ENCODE measurements around the gene OR9Q1.
"Not testable (repeated sequence)": the region's sequence is repeated elsewhere in the genome, so short reads cannot be mapped to it uniquely, and the experiment has no call there.

OR9Q1 gene, protein sequence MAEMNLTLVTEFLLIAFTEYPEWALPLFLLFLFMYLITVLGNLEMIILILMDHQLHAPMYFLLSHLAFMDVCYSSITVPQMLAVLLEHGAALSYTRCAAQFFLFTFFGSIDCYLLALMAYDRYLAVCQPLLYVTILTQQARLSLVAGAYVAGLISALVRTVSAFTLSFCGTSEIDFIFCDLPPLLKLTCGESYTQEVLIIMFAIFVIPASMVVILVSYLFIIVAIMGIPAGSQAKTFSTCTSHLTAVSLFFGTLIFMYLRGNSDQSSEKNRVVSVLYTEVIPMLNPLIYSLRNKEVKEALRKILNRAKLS

DNA sequence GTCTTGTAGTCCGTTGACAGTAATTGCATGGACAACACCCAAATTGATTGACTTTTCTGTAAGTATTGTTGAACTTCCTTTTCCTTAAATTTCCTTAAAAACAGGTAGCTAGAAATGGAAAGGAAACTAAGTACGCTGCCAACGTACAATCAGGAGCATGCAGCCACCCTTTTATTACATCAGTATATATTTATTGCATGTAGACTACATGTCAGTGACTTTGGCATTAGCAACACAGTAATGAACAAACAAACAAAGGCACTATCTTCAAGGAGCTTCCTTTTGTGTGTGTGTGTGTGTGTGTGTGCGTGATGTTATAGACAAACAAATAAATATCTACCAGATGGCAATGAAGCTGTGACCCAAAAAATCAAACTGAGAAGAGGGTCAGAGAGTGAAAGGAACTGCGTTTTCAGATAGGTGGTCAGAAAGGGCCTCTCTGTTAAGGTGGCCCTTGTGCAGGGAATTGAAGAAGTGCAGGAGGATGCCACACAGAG lies at the start of gene OR9Q1:
Gene OR9Q1, plus strand, starts transcription at position 447 of the 497 bp plus-strand sequence. CDS start 155,564 bp downstream, outside the sequence.
- DNase-seq (ENCODE audit: low read depth in 3 of 3), result no peak

DNA sequence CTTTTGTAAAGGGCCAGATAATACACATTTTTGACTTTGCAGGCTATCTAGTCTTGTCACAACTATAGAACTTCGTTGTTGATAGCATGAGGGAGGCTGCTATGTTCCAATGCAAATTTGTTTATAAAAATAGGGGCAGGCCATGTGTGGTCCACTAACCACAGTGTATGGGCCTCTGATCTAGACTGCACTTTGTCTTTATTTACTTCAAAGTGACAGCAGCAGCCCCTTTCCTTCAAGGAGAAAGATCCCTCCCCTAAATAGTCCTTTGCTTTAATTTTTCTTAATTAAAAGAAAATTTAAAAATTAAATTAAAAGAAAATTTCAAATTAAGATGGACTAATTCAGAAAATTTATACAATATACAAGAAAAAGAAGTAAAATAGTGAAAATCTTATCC lies 49.5 kb upstream of the OR9Q1 start:
- DNase-seq (ENCODE audit: low read depth in 3 of 3), result no peak

DNA sequence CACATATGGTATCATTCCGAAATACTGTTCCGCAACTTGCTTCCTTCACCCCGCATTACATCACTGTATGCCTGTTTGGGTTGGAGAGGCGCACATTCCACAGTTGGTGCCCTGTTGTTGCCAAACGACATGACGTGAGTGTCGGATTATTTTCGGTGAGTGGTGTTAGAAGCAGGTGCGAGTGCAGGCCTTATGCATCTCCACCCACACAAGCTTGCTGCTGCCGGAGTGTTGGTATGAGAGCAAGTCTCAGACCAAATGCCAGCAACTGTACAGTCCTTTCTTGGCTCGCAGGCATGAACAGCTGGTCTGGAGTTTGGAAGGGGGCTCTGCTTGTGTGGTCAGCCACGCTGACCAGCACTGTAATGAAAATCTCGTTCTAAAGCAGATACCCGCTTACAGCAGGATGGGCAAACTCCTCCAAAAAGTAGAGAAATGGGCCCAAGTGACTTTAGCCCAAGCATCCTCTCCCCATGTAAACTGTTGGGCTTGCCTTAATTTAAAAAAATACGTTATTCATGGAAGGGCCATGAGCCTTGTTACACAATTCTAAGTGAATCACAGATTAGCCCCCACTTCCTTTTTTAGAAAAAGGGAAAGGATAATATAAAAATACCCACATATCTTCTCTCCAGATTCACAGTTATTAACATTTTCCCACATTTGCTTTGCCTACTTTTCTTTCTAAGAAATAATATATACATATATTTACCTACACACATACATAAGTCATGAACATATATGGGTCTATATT lies 48.7 kb upstream of the OR9Q1 start:
- no peak for DNase-seq (ENCODE audit: low read depth in 3 of 3)

DNA sequence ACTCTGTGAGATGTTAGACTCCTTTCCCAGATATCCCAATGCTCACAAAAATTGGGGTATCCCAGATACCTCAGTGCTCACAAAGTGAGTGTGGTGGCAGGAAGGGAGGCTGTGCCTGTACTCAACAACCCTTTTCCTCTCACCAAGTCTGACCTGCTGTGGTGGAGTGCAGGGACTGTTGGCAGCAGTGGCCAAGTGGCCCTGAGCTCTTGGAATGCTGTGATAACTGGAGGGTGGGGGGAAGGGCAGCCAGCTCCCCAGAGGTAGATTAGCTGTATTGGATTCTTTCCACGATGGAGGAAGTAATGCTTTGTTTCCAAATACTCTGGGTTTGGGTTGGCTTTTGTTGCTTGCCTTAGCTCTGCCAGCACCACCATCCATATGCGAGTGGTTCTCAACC lies 46.0 kb upstream of the OR9Q1 start:
- DNase-seq (ENCODE audit: low read depth in 3 of 3), result no peak

DNA sequence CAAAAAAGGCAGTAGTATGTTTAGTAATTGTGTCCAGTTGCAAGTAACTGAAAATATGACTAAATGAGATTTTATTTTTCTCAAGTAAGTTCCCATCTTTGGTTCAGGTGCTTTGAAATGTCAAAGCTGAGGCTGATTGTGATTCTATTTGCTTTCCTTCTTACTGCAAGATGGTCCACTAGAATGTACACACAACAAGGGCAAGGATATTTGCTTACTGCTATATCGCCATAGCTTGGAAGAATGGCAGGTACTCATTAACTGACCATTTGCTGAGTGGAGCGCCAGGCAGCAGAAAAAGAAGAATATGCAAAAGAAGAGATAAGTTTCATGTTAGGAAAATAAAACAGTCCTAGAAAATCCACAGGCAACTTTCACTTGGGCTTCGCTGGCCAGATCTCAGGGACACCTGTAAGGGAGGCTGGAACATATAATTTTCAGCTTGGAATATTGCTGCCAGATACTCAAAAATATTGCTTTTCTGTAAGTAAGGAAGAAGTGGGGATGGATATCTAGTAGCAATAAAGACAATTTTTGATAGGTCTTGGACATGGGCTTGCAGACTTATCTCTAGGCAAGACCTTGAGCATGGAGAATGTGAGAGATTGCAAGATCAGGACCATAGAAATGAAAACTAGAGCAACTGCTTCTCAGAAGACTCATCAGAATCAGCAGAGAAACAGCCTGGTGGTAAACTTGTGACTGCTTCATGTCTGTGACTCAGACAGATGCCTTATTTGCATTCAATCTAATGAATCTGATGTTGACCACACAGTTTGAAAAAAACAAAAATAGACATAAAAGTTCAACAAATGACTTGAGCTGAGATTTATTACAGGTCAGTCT lies 44.8 kb upstream of the OR9Q1 start:
- DNase-seq (ENCODE audit: low read depth in 3 of 3), result no peak

DNA sequence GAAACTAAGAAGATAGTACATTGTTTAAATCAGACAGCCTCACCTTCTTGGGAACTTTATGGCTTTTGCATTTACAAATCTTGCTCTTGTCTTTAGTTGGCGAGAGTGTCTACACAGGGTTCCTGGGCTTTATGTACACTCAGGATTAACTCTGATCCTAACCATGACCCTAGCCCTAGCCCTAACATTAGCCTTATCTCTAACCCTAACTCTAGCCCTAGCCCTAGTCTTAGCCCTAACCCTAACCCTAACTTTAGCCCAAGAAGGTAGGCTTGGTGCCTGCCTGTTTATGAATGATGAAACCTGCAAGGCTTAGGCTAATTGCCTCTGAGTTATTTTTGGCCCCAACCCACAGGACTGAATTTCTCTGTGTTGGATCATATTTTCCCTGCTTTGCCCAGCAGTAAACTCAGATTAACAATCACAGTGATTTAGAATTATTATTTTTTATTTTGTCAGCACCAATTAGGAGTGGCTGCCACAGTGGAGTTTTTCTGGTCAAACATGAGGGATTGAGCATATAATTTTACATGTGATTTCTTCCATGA lies 44.1 kb upstream of the OR9Q1 start:
- no peak for DNase-seq (ENCODE audit: low read depth in 3 of 3)

DNA sequence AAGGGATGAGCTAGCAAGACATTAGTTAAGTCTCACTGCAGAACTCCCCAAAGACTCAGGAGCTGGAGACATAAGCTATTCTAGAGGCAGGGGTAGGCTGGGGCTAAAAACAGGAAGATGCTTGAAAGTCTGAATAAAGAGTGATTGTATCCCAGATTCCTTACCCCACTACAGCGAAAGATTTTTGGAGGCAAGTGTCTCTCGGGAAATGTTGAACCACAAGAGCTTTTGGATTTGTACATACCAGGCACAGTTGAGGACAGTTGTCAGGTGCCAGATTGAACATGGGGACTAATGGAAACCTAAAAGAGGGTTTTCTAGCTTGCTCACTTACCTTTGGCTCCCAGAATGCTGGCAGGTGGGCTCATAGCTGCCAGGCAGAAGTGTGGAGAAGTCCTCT lies 43.5 kb upstream of the OR9Q1 start:
- DNase-seq (ENCODE audit: low read depth in 3 of 3), result no peak

DNA sequence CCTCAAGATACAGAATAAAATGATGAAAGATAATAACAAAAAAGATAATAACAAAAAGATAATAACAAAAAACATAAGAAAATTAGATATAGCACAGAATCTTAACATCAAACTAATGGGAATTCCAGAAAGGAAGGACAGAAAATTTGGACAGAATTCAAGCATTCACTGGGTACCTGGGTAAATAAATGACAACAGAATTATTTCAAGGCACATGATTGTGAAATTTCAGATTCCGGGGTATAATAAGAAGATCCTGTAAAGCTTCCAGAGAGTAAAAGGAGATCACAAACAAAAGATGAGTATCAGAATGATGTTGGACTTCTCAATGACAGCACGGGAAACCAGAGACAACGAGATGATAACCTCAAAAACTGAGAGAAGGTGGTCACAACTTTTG lies 42.1 kb upstream of the OR9Q1 start:
- DNase-seq (ENCODE audit: low read depth in 3 of 3), result no peak

DNA sequence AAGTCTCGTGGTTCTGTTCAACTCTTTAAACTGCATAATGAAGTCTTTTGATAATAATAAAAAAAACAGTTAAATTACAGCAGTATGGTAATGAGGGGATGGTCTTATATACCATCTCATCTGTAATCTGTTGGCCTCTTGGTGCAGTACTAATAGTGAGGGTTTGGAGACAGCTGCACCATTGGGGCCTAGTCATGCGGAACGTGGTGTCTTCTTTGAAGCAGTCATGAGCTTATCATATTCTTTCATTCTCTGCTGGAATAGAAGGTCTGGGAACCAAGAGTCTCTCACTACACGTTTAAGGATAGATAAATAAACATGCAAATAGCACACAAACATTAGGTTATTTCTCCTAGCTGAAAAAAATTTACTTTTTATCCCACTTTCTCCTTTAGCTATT lies 40.9 kb upstream of the OR9Q1 start:
- DNase-seq (ENCODE audit: low read depth in 3 of 3), result no peak

DNA sequence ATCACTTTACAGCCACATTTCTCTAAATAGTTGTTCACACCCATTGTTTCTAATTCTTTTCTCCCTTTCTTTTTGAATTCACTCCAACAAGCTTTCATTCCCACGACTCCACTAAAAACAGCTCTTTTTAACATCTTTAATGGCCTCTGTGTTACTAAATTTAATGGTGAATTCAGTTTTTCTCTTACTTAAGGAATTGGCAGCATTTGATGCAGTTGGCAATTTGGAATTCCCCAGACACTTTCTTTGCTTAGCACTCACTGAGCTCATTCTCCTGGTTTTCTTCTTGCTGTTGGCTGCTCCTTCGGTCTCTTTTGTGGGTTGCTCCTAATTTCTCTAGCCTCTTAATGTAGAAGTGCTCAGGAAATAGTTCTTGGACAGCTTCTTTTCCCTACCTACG lies 40.5 kb upstream of the OR9Q1 start:
- DNase-seq (ENCODE audit: low read depth in 3 of 3), result no peak

DNA sequence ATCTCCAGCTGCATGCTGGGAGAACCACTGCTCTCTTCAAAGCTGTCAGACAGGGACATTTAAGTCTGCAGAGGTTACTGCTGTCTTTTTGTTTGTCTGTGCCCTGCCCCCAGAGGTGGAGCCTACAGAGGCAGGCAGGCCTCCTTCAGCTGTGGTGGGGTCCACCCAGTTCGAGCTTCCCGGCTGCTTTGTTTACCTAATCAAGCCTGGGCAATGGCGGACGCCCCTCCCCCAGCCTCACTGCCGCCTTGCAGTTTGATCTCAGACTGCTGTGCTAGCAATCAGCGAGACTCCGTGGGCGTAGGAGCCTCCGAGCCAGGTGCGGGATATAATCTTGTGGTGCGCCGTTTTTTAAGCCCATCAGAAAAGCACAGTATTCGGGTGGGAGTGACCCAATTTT lies 24.2 kb upstream of the OR9Q1 start:
- not testable (repeated sequence) for DNase-seq (ENCODE audit: low read depth in 3 of 3)

DNA sequence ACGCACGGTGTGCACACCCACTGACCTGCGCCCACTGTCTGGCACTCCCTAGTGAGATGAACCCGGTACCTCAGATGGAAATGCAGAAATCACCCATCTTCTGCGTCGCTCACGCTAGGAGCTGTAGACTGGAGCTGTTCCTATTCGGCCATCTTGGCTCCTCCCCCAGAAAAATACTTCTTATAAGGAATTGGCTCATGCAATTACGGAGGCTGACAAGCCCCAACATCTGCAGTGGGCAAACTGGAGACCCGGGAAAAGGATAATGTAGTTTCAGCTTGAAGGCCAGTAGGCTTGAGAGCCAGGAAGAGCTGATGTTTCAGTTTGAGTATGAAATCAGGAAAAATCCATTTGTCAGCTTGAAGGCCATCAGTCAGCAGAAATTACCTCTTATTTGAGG lies 23.7 kb upstream of the OR9Q1 start:
- DNase-seq (ENCODE audit: low read depth in 3 of 3), result not testable (repeated sequence)

DNA sequence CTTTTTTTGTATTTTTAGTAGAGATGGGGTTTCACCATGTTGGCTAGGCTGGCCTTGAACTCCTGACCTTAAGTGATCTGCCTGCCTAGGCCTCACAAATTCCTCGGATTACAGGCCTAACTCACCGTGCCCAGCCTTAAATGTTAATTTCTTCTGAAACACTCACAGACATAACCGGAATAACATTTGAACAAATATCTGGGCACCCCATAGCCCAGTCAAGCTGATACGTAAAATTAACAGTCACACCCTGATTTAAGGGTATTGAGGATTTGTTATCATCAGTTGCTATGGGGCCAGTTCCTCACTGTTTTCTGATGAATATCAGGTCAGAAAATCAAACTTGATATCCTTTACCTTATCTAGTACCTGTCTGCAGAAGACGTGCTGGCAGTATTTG lies 23.0 kb upstream of the OR9Q1 start:
- no peak for DNase-seq (ENCODE audit: low read depth in 3 of 3)

DNA sequence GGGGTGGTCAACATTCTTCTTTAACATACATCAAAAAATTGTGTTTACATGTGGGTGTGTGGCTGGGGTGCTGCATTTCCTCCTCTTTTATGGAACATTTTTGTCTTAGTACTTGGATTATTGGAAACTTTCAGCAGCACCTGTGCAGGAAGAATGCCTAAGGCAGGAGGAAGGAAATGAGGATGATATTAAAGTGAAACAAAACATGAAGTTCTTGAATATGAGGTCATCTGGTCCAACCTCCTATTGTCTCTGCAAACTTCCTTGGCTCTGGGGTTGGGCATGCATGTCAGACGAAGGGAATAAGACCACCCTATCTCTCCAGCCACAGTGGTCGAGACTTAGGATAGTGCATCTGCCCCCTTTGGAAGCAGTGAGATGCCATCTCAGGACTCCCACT lies 20.6 kb upstream of the OR9Q1 start:
- DNase-seq (ENCODE audit: low read depth in 3 of 3), result no peak

DNA sequence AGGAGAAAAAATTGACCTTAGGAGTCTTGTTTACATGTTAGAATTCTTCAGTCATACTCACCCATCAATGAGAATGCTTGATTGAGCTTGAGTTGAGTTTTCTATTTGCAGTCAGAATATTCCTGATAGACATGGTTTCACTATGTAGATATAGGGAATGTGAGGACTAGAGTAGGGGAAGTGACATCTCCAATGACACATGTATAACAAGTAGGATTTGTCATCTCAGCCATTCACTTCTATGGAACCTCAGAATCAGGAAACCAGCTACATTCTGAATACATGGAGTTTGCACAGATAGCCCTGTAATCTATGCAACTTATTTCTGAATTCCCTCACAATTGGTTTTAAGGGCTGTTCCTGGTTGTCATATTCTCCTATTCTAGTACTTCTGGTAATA lies 20.1 kb upstream of the OR9Q1 start:
- DNase-seq (ENCODE audit: low read depth in 3 of 3), result no peak

DNA sequence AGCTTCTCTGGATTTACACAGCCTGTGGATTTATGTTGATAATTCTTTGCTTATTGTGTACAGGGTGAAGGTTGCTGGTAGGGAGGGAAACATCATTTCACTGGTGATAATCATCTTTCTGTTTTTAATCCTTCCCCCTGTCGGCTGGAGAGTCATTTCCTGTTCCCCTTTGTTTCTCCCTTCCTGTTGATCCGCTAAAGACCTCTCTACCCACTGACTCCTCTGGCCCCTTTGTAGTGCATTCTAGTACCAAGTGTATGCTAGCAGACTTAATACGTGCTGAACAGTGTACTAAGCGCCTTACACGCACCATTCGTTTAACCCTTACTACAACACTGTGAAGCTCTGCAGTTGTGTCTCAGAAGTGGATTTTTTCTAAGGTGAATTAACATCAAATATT lies 19.0 kb upstream of the OR9Q1 start:
- DNase-seq (ENCODE audit: low read depth in 3 of 3), result no peak

DNA sequence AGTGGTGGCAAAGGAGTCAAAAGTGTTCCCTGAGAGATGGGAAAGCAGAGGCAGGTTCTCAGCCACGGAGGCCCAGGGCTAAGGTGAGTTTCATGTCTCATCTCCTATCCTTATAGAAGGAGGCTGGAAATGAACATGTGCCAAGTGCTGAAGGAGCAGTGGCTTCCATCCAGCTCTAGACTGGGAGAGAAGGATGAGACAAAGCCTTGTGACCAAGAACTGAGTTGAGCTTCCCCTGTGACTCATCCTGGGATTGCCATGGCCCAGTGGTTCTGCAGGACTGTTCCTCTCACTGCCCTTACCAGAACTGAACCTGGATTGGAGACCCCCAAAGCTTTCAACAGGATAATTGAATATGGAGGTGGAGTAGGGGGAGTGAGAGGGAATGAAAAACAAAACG lies 16.7 kb upstream of the OR9Q1 start:
- DNase-seq (ENCODE audit: low read depth in 3 of 3), result no peak

DNA sequence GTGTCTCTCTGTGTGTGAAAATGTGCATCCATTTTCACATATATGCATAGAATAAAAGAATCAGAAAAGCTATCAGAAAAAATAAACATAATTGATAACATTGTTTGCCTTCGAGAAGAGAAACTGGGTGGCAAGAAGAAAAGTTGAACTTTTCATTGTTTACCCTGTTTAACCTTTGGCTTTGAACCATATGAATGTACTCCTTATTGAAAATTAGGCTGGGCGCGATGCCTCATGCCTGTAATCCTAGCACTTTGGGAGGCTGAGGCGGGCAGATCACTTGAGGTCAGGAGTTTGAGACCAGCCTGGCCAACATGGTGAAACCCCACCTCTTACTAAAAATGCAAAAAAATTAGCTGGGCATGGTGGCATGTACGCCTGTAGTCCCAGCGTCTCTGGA lies 11.9 kb upstream of the OR9Q1 start:
- no peak for DNase-seq (ENCODE audit: low read depth in 3 of 3)

DNA sequence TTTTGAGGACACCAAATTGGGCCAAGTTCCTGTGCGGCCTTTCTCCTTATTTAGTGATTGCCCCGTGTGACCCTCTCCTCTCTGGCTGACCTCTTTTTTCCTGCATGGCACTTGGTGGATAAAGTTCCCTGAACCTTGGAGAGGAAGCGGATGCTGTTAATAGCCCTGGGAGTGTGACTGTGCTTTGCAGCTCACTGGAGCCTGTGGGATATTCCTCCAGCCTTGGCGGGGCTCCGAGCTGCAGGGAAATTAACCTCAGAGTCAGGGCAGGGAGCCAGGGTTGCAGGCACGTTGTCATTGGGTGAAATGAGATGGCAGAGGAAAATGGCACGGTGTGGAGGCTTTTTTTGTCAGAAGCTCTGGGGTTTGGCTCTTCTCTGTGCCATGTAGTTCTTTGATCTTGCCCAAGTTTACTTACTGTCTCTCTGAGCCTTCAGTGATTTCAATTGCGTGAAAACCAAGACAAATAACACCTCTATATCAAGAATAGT lies 965 bp downstream of the OR9Q1 start:
- DNase-seq (ENCODE audit: low read depth in 3 of 3), result no peak

DNA sequence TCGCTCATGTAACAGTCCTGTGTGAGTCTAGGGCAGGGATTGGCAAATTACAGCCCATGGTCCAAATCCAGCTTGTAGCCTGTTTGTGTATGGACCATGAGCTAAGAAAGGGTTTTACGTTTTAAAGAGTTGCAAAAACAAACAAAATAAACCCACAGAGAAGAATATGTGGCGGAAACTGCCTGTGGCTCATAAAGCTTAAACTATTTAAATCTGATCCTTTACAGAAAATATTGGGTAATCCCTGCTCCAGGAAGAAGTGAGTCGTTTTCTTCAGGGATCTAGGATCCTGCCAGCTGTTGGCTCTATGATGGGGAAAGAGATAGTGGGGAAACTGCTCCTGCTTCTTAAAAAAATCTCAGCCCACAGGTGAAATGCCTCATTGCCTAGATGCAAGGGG lies 3.7 kb downstream of the OR9Q1 start:
- no peak for DNase-seq (ENCODE audit: low read depth in 3 of 3)

DNA sequence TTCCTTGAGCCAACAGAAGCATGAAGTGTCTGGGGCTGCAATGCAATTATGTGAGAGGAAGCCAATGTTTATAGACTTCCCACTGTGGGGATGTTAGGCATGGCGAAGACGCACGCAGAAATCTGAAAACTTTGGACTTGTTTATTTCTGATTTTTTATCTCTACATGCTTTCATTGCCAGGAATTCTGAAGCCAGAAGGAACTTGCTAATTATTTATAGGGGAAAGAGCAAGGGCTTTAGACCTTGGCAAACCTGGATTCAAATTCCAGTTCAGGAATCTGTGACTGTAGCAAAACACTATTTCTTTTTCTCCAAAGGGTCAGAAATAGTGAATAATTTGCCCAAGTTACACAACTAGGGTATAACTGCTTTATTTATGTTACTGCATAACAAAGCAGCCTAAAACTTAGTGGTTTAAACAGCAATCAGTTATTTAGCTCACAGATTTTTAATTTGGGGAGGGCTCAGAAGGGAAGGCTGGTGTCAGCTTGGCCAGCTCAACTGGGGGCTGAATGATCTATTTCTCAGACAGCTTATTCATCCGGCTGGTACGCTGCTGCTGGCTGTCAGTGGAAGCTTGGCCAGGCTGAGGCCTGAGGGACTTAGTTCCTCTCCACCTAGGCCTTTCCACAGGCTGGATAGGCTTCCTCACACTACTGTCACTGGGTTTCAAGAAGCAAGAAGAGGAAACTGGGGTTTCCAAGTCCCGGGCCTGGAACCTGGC lies 5.2 kb downstream of the OR9Q1 start:
- no peak for DNase-seq (ENCODE audit: low read depth in 3 of 3)

Measured in stimulated activated CD4-positive, alpha-beta T cell treated with anti-CD3 and anti-CD28 coated beads, TNF-alpha, amount 100 ng/mL, for 4 hours (primary cell).